ENCODE results near the gene FAM81A. TPM values are rescaled to one million over a fixed set of nuclear protein-coding genes. Genes with fewer than 3 reads are reported as not detected.

The FAM81A gene
- total and polyA plus RNA-seq, 9 donors, result 0.35 to 5.1 (median 0.85) TPM

DNA sequence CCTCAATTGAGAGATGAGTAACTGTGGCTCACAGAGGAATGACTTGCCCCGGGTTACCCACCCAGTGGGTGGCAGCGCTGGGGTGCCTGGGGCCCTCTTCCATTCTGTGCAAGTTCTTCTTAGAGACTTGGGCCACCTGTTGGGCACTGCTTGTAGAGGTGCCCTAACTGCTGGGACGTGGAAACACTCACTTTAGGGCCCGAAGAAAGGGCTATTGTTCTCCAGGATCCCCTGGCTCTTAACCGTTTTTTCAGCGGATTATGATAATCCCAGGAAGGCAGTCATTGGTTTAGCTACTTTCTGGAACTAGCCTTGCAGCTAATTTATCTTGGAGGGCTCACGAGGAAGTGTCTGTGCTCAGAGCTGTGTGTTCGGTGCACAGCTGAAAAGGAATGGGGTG is 107.6 kb downstream of the FAM81A start:
- TF ChIP-seq EP300 (IDR thresholded peaks at IDR 0.05) (no peak), POLR2A (IDR thresholded peaks at IDR 0.05) (no peak)
- TF ChIP-seq, protein P1, sequence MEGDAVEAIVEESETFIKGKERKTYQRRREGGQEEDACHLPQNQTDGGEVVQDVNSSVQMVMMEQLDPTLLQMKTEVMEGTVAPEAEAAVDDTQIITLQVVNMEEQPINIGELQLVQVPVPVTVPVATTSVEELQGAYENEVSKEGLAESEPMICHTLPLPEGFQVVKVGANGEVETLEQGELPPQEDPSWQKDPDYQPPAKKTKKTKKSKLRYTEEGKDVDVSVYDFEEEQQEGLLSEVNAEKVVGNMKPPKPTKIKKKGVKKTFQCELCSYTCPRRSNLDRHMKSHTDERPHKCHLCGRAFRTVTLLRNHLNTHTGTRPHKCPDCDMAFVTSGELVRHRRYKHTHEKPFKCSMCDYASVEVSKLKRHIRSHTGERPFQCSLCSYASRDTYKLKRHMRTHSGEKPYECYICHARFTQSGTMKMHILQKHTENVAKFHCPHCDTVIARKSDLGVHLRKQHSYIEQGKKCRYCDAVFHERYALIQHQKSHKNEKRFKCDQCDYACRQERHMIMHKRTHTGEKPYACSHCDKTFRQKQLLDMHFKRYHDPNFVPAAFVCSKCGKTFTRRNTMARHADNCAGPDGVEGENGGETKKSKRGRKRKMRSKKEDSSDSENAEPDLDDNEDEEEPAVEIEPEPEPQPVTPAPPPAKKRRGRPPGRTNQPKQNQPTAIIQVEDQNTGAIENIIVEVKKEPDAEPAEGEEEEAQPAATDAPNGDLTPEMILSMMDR (IDR thresholded peaks at IDR 0.05), result no peak
- DNase-seq, result no peak
- WGBS, 3 donors, result 82 to 91% (median 86%) methylated on average over 8 of the region's 8 CpGs
- Histone ChIP-seq H3K4me3 (no peak overlapping the region), H3K27ac (no peak overlapping the region), H3K4me1 (ENCODE audit: insufficient read depth) (no peaks in the 10 kb centered on the region), H3K9me3 (no peaks in the 10 kb centered on the region), H3K27me3 (no peaks in the 10 kb centered on the region), H3K36me3 (no peaks in the 10 kb centered on the region)
- intact Hi-C loops (cut with DNase I), result no loop called here

- 75 to 85% (median 76%) methylated on average over 9 of the region's 9 CpGs for WGBS, 3 donors
Measured at GRCh38 chr15:59548501-59549226, 110.7 kb downstream of the FAM81A start.

GRCh38 chr15:59549301-59550185 is 111.6 kb downstream of the FAM81A start:
- no peak for TF ChIP-seq EP300 (IDR thresholded peaks at IDR 0.05)
- TF ChIP-seq, protein P1 (IDR thresholded peaks at IDR 0.05), result no peak
- no peak for TF ChIP-seq POLR2A (IDR thresholded peaks at IDR 0.05)
- no peaks in the 10 kb centered on the region for H3K4me1 ChIP-seq (ENCODE audit: insufficient read depth)

More at GRCh38 chr15:59548501-59549226, 110.7 kb downstream of the FAM81A start:
- no peak for DNase-seq
- H3K27ac ChIP-seq, result no peak overlapping the region
- no peaks in the 10 kb centered on the region for H3K9me3 ChIP-seq
- TF ChIP-seq, protein P1 (IDR thresholded peaks at IDR 0.05), result no peak
- intact Hi-C loops (cut with DNase I), result no loop called here
- H3K4me1 ChIP-seq (ENCODE audit: insufficient read depth), result no peaks in the 10 kb centered on the region
- no peaks in the 10 kb centered on the region for H3K27me3 ChIP-seq
- no peak overlapping the region for H3K4me3 ChIP-seq
- no peaks in the 10 kb centered on the region for H3K36me3 ChIP-seq

DNA sequence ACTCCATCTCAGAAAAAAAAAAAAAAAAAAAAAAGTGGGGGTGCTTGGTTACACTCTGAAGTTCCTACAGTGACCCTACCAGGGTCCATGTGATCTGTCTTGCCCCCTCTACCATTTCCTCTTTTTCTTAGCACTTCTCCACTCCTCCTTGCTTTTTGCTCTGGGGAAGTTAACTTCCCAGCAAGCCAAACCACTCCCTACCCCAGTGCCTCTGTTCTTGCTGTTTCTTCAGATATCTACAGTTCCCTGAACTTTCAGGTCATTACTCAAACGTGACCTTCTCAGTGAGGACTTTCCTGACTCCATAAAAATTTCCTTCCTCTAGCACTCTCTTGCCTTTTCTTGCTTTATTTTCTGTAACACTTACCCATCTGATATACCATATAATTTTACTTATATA is 112.5 kb downstream of the FAM81A start:
- Histone ChIP-seq H3K4me3 (no peak overlapping the region), H3K27me3 (no peaks in the 10 kb centered on the region), H3K27ac (no peak overlapping the region), H3K36me3 (no peaks in the 10 kb centered on the region), H3K4me1 (ENCODE audit: insufficient read depth) (no peaks in the 10 kb centered on the region), H3K9me3 (no peaks in the 10 kb centered on the region)
- intact Hi-C loops (cut with DNase I), result no loop called here
- DNase-seq, result no peak
- TF ChIP-seq EP300 (IDR thresholded peaks at IDR 0.05) (no peak), POLR2A (IDR thresholded peaks at IDR 0.05) (no peak)
- TF ChIP-seq, protein P1 (IDR thresholded peaks at IDR 0.05), result no peak
- WGBS, 3 donors, result 17 to 26% (median 19%) methylated on average over 1 of the region's 1 CpG

More at GRCh38 chr15:59549301-59550185, 111.6 kb downstream of the FAM81A start:
- intact Hi-C loops (cut with DNase I), result no loop called here
- Histone ChIP-seq H3K36me3 (no peaks in the 10 kb centered on the region), H3K27ac (no peak overlapping the region), H3K9me3 (no peaks in the 10 kb centered on the region), H3K27me3 (no peaks in the 10 kb centered on the region), H3K4me3 (no peak overlapping the region)
- DNase-seq, result no peak
- 67 to 71% (median 70%) methylated on average over 9 of the region's 9 CpGs for WGBS, 3 donors

Data from ovary (tissue), 9 donors.